Measurements from ENCODE around the gene PRELID3B.
"Not testable (repeated sequence)": the region's sequence is repeated elsewhere in the genome, so short reads cannot be mapped to it uniquely, and the experiment has no call there.

Gene PRELID3B

GRCh38 chr20:59026904-59027740, 15.5 kb downstream of the PRELID3B start:
- no peak for DNase-seq (ENCODE audit: low read depth in 2 of 2)

DNA sequence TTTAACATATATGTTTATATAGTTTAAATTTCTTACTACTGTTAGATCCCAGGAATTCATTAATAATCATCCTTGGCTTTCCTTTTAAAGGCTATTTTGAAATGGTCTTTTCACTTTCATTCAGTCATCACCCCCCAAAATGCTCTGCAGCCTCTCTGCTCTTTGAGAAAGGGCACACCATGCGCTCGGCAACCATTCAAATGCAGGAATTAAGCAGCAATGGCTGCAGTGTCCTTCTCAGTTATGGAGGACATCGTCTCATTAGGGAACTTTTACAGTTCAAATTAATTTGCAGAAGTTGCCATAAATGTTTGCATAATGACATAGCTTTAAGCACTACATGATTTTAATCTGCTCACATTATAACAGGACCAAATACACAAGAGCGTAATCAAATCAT, 17.1 kb downstream of the PRELID3B start:
- no peak for DNase-seq (ENCODE audit: low read depth in 2 of 2)

DNA sequence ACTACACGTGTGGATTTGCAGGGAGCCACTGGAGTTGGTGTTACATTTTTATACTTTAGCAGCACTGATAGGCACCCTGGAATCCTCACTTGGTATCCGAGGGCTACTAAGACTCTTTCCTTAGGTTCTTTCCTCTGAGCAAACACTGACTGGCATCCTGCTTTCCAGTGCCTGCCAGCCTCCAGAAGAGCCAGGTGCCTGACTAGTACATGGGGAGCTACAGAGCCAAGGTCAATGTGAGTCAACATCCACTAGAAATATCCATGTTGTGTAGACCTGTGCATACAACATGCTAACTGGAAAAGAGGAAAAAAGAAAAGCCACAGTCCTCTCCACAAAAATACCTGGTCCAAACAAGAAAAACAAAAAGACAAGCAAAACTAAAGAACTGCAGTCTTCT, 17.5 kb downstream of the PRELID3B start:
- no peak for DNase-seq (ENCODE audit: low read depth in 2 of 2)

GRCh38 chr20:59024111-59024530, 18.5 kb downstream of the PRELID3B start:
- no peak for DNase-seq (ENCODE audit: low read depth in 2 of 2)

- DNase-seq (ENCODE audit: low read depth in 2 of 2), result no peak
Measured at GRCh38 chr20:59023616-59024015, 19.0 kb downstream of the PRELID3B start.

- DNase-seq (ENCODE audit: low read depth in 2 of 2), result no peak
Measured at GRCh38 chr20:59022754-59023153, 19.8 kb downstream of the PRELID3B start.

- no peak for DNase-seq (ENCODE audit: low read depth in 2 of 2)
Measured at GRCh38 chr20:59020938-59021551, 21.5 kb downstream of the PRELID3B start.

DNA sequence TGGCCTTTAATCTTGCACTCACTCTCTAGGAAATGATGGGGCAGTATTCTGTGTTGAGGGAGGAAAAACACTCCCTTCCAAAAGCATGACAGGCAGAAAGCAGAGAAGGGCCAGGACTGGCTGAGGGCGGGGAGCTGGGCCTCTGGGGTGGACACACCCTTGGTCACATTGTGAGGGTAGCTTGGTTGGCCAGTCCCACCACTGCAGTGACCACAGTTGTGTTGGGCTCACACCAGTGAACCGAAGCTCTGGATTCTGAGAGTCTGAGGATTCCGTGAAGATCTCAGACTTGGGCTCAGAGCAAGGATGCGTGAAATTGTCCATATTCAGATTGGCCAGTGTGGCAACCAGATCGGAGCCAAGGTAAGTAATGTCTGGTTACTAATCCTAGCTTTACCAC, 23.4 kb downstream of the PRELID3B start, which contains the start of gene TUBB1:
Gene TUBB1 (plus strand): TSS at position 213 of the 400 bp plus-strand sequence. CDS start 94 bp downstream, at position 307.
- DNase-seq (ENCODE audit: low read depth in 2 of 2), result no peak

DNA sequence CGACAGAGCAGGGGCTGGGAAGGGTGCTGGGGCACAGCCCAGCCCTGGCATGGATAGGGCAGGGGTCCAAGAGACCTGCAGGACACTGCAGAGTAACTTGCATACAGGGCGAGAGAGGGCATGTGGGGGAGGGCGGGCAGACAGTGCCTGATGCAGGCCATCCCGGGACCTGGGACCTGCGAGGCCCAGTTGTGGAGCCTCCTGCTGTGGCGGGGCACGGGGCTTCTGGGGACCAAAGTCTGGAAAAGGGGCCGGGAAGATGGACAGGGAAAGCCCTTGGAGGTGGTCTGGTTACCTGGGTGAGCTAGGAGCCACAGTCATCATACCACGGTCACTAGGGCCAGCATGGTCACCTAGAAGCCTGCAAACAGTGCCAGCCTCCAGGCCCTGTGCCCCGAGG, 23.8 kb downstream of the PRELID3B start:
- no peak for DNase-seq (ENCODE audit: low read depth in 2 of 2)

GRCh38 chr20:59017493-59018231, 24.9 kb downstream of the PRELID3B start:
- DNase-seq (ENCODE audit: low read depth in 2 of 2), result no peak

- no peak for DNase-seq (ENCODE audit: low read depth in 2 of 2)
Measured at GRCh38 chr20:59016795-59017492, 25.6 kb downstream of the PRELID3B start.

- DNase-seq (ENCODE audit: low read depth in 2 of 2), result no peak
Measured at GRCh38 chr20:59015812-59016711, 26.5 kb downstream of the PRELID3B start.

GRCh38 chr20:59015411-59015810, 27.2 kb downstream of the PRELID3B start:
- DNase-seq (ENCODE audit: low read depth in 2 of 2), result no peak

DNA sequence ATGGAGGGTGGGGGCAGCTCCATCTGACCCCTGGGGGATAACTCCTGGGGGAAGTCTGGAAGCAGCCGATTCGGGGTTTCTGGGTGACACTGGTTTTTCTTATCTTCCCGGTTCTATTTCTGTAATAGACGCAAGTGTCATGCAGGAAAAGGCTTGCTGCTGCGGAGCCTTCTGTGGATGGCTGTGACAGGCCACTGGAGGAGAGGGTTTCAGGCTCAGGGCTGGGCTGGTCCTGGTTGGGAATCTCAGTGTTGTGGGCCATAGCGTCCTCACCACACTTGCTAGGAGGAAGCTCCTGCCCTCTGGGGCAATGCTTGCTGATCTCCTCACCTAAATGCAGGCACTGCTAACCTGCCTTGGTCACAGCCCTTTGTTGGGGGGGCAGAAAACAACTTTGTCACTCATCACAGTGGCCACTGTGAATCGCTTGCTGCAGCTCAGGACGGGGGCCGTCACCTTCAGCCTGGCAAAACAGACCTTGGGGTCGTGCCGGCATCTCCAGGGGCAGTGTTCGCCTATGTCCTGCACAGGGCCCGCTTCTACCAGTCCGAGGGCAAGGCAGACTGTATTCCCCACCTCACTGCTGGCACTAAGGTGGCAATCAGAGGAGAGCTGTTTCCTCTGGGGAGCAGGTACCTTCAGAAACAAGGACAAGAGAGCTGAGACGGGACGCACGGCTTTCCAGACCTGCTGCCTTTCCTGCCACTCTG, 27.8 kb downstream of the PRELID3B start:
- DNase-seq (ENCODE audit: low read depth in 2 of 2), result no peak

GRCh38 chr20:59013959-59014608, 28.5 kb downstream of the PRELID3B start:
- DNase-seq (ENCODE audit: low read depth in 2 of 2), result no peak

GRCh38 chr20:59013031-59013951, 29.3 kb downstream of the PRELID3B start:
- no peak for DNase-seq (ENCODE audit: low read depth in 2 of 2)

DNA sequence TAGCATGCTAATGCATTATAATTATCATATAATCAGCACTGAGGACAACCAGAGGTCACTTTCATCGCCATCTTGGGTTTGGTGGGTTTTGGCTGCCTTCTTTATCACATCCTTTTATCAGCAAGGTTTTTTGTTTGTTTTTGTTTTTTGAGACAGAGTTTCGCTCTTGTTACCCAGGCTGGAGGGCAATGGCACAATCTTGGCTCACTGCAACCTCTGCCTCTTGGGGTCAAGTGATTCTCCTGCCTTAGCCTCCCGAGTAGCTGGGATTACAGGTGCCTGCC, 30.8 kb downstream of the PRELID3B start:
- not testable (repeated sequence) for DNase-seq (ENCODE audit: low read depth in 2 of 2)

DNA sequence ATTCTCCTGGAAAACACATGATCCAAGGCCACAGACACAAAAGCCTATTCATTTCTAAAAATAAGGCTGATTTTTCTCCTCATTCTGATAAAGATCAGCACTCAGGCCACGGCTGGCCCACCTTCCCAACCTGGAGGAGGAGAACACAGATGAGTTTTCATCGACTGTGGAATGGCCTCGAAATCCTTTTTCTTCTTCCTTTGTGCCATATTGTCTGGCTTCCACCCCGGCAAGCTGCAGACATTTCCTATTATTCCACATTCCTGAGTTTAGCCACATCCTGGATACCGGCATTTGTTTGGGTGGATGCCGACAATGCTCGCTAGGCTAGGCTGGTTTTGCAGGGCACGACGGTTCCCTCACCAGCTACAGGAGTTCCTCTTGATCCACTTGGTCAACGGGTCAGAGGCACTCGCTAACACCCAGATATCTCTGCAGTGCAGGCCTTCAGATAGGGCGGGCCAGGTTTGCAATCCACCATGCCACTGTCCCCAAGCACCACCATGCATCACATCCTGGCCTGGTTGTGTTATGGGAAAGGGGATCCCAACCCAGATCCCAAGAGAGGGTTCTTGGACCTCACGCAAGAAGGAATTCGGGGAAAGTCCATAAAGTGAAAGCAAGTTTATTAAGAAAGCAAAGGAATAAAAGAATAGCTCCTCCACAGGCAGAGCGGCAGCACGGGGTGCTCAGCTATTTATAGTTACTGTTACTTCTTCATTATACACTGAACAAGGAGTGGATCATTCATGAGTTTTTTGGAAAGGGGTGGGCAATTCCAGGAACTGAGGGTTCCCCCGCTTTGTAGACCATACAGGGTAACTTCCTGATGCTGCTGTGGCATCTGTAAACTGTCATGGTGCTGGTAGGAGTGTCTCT, 31.4 kb downstream of the PRELID3B start:
- peak; percentile 73 to 74 for DNase-seq (ENCODE audit: low read depth in 2 of 2)
